Inflammatory macrophage treated with lipopolysaccharide for 4 hours (primary cell): ENCODE results near the gene MT1G.
A peak's percentile ranks its signal among the peaks of the same experiment; 100 is the strongest.

Experiments used
- DNase-seq: peaks from one replicate; pipeline ENCODE4 v3.0.0-alpha.2; 2020

MT1G gene

DNA sequence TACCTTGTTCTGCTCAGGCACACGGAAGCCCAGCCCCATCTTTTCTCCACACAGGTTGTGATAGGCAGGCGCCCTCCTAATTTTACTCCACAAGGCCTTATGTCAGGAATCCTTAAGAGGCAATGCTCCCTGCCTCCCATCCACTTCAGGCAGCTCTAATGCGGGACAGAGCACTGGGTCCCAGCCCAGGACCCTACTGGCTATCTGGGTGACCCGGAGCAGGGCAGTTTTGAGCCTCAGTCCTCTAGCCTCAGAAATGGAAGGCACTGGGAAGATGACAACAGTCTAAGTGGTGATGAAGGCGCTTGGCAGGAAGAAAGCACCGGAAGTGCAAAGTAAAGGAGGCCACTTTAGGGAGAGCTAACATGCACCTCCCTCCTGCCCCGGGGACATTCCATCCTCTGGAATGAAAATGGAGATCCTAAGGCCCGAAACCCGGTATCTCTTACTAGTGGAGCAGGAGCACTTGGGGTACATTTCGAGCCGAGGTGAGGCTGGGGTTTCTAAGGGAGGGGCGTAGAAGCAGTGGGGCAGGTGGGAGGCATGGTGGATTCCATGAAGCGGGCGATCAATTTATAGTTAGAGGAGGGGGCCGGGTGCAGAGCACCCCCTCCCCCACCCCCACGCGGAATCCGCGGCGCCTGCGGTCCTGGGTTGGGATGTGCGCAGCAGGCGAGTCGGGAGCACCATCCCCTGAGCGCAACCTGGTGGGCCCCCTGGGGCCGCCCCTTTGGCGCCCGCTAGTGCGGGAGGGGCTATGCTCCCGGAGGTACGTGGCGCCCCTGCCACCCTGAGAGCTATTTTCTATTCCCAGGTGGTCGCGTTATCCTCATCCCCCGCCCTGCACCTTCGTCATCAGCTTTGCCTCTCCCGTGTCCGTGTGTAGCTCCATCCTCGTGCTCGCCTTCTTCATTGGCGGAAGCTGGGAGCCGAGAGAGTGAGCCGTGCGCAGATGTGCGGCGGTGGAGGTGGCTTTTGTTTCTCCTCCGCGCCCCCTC is 5.2 kb downstream of the MT1G start:
- no peak for DNase-seq

DNA sequence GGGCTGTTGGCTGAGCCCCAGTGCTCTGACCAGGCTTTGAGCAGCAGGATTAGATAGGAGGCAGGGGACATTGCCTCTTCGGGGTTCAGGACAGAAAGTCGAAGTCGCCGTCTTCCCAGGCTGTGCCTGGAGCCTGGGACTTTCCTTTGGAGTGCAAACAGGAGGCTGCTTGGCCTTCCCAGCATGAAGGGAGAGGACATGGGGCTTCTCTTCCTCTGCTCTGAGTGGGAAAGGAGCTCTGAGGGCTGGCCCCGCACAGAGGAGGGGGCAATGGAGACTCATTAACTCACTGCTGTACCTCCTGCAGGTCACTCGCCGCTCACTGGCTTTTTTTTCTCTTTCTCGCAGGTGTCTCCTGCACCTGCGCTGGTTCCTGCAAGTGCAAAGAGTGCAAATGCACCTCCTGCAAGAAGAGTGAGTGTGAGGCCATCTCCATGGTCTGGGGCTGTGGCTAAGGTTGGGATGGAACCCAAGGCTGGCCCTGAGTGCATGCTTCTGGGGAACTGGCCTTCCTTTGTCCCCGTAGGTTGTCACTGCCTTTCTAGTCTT is 9.5 kb downstream of the MT1G start:
- no peak for DNase-seq

DNA sequence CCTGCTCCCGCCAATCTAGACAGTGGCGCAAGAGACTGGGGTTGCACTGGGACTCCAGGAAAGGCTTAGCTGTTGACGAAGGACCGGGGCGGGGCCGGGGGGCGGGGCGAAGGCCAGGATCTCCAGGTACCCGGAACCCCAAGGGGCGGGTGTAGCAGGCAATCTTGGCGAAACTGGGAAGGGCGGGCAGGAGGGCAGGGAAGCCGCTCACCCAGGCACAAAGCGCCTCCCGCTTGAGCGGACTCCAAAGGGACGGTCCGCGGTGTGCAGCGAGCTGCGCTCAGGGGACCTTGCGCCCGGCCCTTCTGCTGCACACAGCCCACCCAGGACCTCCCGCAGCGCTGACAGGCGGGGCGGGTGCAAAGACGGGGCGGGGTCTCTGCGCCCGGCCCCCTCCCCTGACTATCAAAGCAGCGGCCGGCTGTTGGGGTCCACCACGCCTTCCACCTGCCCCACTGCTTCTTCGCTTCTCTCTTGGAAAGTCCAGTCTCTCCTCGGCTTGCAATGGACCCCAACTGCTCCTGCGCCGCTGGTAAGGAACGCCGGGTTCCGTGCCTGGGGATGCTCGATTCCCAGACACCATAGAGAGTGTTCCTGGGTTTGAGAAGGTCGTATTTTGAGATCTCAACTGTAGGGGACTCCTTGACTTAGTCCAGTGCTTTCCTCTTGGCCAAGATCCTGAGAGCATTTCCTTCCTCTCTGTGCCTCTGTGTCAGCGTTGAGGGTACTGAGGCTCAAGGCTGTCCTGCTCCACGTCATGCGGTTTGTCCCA is 10.1 kb downstream of the MT1G start, which contains the start of gene MT1F:
Gene MT1F, plus strand, starts transcription at position 405 of the 772 bp plus-strand sequence. Its CDS starts 100 bp downstream, at position 505.
- DNase-seq: peak; percentile 84

DNA sequence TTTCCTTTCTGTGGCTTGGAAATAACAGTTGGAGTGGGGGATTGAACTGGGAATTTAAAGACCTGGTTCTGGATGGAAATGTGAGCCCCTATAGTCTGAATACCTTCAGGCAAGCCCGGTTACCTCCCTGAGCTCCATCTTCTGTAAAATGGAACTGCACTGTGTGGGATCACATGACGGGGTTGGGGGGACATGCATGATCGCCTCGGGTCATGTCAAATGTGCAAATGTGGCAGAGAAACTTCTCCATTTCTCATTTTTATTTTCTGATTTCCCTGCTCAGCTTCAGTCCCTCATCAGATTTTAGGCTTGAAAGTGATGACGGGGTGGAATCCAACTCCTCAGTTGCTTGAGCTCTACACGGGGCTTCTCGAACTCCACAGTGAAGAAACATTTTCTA is 14.6 kb downstream of the MT1G start:
- no peak for DNase-seq

DNA sequence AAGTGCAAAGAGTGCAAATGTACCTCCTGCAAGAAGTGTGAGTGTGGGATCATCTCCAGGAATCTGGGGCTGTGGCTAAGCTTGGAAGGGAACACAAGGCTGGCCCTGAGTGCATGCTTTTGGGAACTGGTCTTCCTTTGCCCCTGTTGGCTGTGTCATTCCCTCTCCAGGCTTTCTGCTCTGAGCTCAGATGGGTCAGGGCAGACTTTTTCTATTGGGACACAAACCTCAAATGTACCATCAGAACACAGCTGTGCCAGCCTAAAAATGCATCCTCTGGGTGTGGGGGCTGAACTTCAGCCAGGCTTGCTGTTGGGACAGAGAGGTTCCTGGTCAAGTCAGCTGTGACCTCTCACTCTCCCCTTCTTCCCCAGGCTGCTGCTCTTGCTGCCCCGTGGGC is 15.3 kb downstream of the MT1G start:
- no peak for DNase-seq

DNA sequence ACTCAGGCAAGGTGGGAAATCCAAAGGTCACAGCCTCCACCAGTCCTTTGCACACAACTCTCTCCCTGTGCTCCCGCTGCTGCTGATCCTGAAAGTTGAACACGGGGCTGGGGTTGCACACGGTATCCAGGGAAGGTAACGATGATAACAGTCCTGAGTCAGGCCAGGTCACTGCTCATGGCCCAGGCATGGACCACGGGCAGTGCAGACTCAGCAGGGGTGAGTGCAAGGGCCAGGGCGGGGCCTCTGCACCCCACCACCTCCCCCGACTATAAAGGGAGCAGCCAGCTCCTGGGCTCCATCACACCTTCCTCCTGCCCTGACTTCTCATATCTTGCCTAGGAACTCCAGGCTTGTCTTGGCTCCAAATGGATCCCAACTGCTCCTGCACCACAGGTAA is 16.3 kb downstream of the MT1G start, which contains the start of gene MT1B:
Gene MT1B, plus strand, starts transcription at position 301 of the 400 bp plus-strand sequence. Its CDS starts 68 bp downstream, at position 369.
- DNase-seq: no peak

DNA sequence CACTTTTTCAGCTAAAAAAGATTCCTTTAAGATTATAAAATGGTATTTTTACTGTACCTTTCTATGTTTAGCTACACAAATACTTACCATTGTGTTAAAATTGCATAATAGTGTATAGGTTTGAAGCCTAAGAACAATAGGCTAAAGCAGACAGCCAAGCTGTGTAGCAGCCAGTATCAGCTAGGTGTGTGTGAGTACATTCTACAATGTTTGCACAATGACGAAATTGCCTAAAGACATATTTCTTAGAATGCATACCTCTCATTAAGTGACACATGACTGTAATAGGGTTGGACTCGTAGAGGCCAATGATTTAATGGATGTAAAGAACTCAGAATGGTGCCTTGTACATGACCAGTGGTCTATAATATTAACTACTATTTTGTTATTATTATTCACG is 18.0 kb downstream of the MT1G start:
- DNase-seq: no peak

DNA sequence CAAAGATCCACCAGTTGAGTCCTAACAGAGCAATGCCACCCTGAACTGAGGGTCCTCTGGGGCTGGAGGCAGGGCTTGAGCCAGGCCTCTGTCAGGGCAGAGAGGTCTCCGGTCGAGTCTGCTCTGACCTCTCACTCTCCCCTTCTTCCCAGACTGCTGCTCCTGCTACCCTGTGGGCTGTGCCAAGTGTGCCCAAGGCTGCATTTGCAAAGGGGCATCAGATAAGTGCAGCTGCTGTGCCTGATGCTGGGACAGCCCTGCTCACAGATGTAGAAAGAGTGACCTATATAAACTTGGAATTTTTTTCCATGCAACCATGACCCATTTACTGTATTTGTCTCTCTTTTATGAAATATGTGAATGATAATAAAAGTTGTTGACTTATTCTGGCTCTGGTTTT is 18.6 kb downstream of the MT1G start:
- no peak for DNase-seq

DNA sequence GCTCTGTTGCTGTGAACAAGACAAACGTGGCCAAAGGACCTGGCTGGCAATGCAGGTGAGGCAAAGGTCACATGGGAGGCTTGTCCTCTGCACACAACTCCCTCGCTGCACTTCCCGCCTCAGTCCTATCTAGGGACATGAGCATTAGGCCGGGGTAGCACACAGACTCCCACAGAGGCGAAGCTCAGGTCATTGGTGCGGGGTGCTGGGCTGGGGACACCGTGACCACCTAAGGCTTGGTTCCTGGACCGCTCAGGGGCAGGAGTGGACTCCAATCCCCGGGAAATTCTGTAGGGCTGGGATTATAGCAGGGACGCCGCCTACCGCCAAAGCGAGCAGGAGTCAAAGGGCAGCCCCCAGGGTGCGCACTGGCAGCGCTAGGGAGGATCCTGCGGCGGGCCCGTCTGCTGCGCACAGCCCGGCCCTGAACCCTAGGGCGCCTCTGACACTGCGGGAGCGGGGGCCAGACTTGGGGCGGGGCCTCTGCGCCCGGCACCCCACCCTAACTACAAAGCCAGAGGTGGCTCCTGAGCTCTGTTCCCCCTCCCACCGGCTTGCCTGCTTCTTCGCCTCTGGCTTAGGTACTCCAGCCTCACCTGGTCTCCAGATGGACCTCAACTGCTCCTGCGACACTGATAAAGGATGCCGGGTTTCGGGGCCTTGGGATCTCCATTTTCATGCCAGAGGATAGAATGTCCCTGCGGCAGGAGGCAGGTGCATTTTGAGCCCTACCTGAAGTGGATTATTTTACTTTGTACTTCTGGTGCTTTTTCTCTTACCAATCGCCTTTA is 20.0 kb downstream of the MT1G start:
- DNase-seq: no peak

DNA sequence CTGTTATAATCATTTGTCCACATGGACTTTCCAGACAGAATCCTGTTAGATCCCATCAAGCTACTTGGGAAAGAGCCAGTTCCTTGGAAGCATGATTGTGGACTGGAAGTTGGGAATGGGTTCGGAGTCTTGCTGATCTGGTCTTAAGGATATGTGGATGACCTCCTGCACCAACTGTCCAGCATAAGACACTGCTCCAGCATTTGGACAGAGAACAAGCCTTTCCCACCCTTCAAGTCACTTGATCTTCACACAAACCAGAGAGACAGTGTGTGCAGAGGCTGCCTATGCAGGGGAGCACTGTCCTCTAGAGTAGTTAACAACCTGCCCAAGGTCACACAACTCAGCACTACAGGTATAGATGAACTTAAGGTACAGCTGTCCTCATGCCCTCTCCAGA is 22.0 kb downstream of the MT1G start:
- no peak for DNase-seq

DNA sequence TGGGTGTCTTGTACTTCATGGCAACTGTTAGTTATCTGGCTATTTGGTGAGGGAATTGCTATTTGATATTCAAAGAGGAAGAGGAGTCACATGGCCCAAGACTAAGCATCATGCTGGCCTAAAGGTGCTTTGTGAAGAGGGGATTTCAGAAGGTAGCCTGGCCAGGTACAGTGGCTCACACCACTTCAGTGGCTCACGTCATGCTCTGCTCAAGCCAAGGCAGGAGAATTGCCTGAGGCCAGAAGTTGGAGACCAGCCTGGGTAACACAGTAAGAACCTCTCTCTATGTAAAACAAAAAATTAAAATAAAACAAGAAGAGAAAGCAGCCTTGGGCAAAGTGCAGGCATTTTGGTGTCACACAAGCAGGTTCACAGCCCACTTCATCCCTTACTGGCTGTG is 22.6 kb downstream of the MT1G start:
- no peak for DNase-seq

DNA sequence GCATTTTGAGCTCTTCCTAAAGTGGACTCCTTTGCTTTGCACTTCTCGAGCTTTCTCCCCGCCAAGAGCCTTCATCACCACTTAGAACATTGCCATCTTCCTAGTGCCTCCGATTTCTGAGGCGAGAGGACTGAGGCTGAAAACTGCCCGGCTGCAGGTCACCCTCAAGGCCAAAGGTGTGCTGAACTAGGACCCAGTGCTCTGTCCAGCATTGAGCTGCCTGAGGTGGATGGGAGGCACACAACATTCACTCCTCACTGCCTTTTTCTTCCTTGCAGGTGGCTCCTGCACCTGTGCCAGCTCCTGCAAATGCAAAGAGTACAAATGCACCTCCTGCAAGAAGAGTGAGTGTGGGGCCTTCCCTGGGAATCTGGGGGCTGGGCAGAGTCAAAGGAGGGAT is 24.0 kb downstream of the MT1G start:
- no peak for DNase-seq

DNA sequence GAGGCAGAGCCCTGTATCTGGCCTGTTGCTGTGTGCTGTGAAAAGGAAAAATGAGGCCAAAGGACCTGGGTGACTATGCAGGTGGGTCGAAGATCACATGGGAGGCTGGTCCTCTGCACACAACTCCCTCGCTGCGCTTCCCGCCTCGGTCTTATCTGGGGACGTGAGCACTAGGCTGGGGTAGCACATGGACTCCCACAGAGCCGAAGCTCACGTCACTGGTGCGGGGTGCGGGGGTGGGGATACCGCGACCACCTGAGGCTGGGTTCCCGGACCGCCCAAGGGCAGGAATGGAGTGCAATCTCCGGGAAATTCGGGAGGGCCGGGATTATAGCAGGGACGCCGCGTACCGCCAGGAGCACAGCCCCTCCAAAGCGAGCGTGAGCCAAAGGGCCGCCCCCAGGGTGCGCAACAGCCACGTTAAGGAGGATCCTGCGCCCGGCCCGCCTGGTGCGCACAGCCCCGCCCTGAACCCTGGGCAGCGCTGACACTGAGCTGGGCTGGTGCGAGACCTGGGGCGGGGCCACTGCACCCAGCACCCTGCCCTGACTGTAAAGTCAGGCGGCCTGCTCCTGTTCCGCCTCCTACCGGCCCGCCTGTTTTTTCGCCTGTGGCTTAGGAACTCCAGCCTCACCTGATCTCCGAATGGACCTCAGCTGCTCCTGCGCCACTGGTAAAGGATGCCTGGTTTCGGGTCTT is 24.6 kb downstream of the MT1G start:
- DNase-seq: peak; percentile 84

DNA sequence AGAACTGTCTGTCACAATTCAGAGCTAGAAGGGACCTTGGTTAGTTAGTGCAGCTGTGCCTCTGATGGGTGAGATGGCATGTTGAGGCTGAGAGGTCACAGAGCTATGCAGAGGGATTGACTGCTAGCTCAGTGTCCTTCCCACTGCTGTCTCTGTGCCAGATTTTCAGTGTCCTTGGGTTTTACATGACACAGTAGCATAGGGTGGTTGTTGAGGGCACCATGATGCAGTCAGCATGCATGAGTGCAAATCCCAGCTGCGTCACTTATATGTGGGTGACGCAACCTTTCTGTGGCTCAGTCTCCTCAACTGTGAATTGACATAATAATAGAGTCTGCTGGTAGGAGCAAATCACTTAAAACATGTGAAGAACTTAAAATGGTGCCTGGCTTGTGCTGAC is 26.7 kb downstream of the MT1G start:
- peak; percentile 45 for DNase-seq

DNA sequence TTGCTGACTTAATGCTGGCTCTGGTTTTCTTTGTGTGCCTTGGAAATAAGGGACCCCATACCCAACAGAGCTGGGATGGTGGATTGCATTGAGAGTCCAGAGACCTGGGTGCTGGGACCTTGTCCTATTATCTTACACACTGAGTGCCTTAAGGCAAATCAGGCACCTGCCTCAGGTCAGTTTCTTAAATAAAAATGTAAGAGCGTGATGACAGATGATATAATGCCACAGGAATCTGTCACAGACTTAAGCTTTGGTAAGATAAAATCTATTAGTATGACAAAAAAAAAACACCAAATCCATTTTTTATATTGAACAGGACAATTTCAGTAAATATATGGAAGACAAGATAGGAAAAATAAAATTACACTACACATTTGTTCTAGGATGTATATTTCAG is 27.8 kb downstream of the MT1G start:
- DNase-seq: no peak

DNA sequence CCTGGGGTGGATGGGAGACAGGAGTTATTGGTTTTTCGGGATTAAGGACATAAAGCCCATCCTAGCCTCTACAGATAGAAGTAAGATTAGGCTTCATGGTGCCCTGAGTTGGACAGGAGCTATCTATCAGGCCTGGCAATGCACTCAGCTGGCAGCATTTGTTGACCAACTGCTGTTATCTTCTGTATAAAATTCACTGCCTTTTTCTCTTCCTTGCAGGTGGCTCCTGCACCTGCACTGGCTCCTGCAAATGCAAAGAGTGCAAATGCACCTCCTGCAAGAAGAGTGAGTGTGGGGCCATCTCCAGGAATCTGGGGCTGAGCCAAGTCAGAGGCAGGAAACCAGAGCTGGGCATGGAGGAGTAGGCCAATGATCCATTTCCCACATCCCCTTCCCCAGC is 28.8 kb downstream of the MT1G start:
- no peak for DNase-seq

DNA sequence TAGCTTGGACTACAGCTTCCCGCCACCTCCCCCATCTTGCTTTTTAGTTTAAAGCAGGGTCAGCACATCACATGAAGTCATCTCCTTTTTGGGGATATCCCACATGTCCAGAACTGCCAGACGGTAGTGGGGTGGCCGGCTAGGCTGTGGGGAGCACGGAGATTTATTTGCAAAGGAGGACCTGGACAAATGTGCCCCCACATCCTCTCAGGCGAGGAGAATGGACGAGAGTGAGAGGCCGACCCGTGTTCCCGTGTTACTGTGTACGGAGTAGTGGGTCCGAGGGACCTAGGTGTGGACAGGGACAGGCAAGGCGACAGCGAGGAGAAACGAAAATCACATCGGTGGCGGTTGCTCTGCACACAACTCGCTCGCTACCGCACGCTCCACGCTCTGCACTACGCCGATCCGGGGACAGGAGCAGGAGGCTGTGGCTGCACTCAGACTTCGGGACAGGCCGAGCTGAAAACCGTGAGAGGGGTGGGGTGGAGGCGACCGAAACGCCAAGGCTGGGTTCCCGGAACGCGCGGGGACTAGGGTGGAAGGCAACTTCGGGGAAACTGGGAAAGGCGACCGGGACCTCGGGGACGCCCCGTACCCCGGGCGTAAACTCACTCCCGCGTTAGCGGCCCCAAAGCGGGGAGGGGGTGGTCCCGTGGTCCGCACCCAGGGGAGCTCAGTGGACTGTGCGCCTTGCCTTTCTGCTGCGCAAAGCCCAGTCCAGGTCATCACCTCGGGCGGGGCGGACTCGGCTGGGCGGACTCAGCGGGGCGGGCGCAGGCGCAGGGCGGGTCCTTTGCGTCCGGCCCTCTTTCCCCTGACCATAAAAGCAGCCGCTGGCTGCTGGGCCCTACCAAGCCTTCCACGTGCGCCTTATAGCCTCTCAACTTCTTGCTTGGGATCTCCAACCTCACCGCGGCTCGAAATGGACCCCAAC is 29.8 kb downstream of the MT1G start, which contains the start of gene MT1A:
Gene MT1A, plus strand, starts transcription at position 853 of the 937 bp plus-strand sequence. Its CDS starts 73 bp downstream, at position 926.
- peak; percentile 59 for DNase-seq

DNA sequence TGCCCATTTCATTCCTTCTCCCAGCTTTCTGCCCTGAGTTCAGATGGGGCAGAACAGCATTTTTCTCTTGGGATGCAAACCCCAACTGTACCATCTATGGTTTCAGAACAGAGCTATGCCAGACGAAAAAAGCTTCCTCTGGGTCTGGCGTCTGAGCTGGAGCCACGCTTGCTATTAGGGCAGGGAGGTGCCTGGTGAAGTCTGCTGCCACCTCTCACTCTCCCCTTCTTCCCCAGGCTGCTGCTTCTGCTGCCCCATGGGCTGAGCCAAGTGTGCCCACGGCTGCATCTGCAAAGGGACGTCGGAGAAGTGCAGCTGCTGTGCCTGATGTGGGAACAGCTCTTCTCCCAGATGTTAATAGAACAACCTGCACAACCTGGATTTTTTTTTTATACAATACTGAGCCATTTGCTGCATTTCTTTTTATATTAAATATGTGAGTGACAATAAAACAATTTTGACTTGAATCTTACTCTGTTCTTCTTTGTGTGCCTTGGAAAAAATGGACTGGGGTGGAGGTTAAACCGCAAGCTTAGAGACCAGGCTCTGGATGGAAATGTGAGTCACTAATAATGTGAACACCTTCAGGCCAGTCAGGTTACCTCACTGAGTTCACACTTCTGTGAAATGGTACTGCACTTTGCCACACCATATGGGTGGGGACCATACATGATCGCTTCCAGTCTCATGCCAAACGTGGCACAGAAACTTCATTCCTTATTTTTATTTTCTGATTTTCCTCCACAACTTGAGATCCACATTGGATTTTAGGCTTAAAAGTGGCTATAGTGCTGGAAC is 31.1 kb downstream of the MT1G start:
- no peak for DNase-seq

DNA sequence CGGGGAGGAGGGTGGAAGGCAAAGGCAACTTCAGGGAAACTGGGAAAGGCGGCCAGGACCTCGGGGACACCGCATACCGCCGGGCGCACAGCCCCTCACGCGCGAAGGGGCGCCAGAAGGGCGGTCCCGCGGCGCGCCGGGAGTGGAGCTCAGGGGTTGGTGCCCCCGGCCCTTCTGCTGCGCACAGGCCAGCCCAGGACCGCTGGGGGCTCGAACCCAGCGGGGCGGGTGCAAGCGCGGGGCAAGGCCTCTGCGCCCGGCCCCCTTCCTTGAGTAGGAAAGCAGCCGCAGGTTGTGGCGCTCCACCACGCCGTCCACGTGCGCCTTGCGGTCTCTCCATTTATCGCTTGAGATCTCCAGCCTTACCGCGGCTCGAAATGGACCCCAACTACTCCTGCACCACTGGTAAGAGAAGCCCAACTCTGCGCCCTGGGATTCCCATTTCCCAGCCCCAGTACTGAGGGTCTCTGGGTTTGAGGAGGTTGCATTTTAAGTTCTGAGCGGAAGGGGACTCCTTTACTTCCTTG is 32.4 kb downstream of the MT1G start:
- no peak for DNase-seq
